GM19463 (cell line): ENCODE results near the gene DENND11.

Source experiments
- ATAC-seq: cut with Tn5 transposase; IDR thresholded peaks from one replicate; pipeline ENCODE4 v1.9.1; 2021; ENCODE audit warnings: mild to moderate bottlenecking, moderate library complexity; ENCODE audit not compliant: unreplicated experiment

Gene DENND11, protein sequence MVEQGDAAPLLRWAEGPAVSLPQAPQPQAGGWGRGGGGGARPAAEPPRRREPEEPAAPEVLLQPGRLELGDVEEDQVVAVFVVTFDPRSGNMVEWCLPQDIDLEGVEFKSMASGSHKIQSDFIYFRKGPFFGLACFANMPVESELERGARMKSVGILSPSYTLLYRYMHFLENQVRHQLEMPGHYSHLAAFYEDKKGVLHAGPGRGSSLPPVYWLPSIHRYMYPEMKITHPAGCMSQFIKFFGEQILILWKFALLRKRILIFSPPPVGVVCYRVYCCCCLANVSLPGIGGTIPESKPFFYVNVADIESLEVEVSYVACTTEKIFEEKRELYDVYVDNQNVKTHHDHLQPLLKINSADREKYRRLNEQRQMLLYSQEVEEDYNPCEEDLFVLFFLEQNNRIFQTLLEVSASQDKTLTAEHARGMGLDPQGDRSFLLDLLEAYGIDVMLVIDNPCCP

DNA sequence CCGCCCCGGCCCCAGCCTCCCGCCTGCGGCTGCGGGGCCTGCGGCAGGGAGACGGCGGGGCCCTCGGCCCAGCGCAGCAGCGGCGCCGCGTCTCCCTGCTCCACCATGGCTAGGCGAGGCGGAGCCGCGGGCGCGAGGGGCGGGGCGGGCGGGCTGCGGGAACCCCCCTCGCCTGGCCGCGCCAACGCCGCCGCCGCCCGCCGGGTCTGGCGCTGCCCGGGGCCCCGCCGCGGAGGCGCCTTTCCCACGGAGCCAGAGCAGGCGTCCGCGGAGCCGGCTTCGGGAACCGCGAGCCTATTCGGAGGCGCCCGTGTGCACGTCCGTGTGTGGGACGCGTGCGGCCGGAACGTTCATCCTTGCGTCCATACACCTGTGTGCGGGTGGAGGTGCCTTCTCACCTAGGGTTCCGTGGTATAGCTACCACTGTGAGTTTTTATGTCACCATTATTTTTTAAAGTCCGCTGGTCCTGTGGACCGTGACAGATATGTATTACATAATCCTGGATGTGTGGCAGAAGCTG is at the start of gene DENND11:
Gene DENND11 (minus strand): TSS at position 120 of the 521 bp plus-strand sequence. CDS start 13 bp downstream, at position 107.
- ATAC-seq, result peak; percentile 77

DNA sequence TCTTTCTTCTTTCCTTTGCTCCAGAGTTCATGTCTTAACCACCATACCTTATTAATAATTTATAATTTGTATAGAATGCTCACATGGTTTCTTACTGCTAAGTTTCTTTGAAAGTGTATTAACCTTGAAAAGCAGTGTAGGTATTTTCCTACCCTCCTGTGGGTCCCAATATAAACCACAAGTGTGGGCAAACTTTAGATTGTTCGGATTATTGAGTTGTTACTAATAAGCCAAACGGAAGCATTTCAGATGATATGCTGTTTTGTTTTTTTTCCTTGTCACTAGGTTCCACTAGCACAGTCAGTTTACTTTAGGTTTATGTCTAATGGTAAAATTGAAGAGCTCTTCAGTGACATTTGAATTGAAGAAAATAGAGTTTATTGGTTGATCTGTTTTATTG is 46.4 kb upstream of the DENND11 start:
- ATAC-seq, result no peak

DNA sequence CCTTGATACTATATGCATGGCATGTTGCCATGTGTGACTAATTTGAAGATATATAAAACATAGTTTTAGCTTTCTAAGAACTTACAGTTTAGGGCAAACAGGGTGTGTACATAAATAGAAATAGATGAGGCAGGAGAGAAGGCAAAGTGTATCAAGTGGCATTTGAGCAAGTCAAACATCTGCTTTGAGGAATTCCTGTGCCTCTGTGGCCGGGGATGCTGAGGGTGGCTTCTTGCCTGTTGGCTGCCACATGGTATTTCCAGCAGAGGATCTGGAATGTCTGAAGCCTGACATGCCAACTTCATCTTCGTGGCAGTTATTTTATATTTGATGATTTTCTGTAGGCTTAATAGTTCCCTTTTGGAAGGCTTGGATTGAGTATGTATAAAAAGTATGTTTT is 42.2 kb upstream of the DENND11 start:
- no peak for ATAC-seq

DNA sequence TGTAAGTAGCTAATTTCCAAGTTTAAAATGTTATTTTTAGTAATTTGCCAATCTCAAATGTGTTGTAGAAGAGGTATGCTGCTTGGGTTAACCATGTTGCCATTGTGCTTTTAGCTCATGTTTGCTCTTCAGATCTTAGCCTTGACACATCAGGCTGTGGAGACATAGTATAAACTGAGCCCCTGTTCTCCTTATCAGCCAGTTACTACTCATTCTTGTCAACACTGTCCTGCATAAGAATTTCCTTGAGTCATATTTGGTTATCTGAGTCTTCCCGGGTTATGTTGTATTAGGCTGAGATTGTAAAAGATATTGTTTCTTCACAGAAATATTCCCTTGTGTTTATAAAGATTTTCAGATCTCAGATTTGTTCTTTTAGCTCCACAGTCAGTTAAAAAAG is 40.3 kb upstream of the DENND11 start:
- no peak for ATAC-seq

DNA sequence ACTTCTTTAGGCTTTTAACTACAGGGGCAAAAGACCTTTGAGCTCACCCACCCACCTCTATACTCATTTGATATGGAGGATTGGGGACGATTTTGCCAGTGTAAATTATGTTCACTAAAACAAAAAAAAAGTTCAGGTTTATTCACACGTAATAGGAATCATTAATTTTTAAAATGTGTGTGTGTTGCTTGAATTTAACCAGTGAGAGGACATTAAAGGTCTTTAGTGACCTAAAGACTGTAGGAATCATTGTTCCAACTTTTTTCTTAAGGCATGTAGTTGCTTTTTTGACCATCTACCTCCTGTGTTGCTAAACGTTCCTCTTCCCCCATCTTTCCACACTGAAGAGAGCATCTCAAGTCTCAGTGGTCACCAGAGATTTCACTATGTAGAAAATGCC is 37.3 kb upstream of the DENND11 start:
- no peak for ATAC-seq

DNA sequence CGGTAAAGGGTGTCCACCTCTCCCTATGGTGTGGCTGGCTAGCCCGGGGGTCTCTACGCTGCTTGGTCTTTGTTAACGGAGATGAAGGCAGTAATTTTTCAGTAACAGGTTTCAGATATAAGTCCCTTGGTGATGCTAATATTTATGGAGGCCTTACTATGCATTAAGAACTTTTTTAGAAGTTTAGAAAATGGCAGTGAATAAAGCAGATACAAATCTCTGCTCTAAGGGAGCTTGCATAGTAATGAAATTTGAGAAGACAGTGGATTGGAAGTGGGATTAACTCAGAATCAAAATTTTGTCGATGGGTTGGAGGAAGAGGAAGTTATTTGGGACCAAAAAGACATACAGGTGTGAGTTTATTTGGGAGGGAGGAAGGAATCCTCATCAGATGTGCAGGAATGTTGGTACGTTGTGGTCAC is 36.6 kb upstream of the DENND11 start:
- no peak for ATAC-seq

DNA sequence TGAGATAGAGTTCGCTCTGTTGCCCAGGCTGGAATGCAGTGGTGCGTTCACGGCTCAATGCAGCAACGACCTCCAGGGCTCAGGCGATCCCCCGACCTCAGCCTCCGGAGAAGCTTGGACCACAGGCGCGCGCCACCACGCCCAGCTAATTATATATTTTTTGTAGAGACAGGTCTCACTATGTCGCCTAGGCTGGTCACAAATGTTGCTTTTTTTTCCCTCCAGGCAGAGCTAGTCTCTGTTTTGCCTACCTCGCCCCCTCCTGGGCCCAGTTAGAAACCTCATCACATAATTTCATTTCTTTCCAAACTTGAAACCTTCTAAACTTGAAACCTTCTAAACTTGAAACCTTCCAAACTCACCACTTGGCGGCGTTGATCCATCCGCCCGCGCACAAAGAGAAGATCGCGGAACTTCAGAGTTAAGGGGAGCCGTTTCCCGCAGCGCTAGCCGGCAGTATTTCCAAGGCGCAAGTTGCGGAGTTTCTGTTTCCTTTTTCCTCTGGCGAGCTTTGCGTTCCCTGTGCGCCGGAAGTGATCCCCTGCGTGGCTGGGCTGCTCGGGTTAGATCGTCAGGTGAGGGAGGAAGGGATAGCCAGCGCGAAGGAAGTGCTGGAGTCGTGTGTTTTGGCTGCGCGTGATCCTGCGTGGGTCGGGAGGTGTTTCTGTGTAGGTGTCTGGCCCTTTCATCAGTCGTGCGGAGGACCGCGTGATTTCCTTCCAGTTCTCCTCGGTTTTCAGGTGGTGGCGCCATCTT is 36.0 kb upstream of the DENND11 start, which contains the start of gene SSBP1:
Gene SSBP1 (plus strand): TSS at position 523 of the 756 bp plus-strand sequence. CDS start 809 bp downstream, outside the sequence.
- ATAC-seq, result peak; percentile 89

DNA sequence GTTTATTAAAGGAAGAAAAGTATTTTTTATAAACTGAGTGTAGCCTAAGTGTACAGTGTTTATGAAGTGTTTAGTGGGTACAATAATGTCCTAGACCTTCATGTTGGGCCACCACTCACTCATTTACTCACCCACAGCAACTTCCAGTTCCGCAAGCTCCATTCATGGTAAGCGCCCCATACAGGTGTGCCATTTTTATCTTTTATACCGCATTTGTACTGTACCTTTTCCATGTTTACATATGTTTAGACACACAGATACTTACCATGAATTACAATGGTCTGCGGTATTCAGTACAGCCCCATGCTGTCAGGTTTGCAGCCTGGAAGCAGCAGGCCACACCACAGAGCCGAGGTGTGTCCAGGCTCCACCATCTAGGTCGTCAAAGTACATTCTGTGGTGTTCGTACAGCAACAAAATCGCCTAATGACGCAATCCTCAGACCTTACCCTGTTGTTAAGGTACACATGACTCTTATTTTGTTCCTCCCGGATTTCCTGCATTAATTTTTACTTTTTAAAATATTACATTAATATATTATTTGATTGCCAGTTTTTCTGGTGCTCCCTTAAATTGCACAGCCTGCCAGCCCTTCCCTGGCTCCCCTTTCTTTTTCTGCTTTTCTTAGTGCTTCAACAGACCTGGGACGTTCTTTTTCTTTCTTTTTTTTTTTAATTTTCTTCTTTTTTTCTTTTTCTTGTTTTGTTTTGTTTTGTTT is 35.3 kb upstream of the DENND11 start:
- no peak for ATAC-seq

DNA sequence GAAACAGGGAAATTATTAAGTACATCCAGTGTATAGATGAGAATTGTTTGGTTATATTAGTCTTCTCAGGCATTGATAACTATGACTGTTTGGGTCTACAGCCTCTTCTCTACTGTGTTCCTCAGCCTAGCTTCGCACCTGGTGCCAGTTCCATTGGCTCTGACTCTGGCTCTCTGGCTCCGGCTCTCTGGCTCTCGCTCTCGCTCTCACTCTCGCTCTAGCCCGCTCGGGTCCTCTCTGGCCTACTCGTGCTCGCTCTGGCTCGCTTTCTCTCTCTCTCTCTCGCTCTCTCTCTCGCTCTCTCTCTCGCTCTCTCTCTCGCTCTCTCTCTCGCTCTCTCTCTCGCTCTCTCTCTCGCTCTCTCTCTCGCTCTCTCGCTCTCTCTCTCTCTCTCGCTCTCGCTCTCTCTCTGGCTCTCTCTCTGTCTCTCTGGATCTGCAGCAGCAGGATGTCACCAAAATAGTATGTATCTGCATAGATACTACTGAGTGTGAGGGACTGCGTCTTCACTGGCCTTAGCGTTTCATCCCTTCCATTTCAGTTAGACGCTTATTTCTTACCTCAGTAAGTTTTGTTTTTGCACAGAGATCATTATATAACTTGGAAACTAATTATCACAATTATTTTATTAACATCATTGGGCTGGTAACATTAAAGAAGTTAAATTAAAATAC is 29.6 kb upstream of the DENND11 start:
- ATAC-seq, result no peak

DNA sequence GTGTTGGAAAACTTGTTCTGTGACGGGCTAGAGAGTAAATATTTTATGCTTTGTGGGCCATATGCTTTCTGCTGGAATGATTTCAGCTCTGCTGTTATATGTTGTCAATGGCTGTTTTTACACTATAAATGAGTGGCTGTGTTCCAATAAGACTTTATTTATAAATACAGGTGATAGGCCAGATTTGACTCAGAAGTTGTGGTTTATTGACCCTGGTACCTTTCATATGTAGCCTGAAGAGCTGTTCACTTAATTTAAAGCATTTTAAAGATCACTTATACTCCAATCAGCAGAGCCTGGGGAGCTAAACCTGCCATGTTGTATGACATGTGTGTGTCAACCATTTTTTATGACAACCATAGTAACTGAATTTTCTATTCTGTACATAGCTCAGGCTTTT is 27.1 kb upstream of the DENND11 start:
- ATAC-seq, result no peak

DNA sequence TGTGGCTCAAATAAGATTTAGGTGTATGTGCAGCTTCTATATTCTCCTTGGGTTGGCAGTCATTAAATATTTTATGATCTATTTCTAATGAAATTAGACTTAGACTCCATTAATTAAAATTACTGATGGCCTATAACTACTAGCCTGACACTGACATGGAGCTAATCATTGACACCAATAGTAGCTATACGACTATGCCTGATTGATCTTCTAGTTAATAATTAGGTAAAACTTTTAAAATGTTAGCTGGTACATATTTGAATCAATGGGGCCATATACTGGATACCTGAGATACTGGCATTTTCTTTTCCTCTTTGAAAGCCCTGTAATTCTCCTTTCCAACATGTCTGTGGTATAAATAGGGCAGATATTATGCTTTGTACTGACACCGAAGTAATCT is 20.6 kb upstream of the DENND11 start:
- ATAC-seq, result no peak

DNA sequence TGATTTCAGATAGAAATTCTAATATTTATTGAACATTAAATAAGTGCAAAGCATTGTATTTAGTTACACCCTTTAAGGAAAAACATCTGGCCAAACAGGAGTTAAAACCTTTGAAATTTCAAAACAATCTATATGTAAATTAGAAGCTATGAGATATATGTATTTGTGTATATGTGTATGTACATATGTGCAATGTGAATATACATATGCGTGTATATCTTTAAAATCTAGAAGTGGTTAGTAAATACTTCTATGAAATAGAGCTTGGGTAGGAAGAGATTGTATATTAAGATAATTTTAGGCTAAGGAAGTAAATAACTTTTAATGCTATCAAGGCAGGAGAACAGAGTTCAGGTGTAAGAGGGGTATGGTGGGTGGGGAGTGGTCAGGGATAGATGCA is 15.5 kb upstream of the DENND11 start:
- no peak for ATAC-seq

DNA sequence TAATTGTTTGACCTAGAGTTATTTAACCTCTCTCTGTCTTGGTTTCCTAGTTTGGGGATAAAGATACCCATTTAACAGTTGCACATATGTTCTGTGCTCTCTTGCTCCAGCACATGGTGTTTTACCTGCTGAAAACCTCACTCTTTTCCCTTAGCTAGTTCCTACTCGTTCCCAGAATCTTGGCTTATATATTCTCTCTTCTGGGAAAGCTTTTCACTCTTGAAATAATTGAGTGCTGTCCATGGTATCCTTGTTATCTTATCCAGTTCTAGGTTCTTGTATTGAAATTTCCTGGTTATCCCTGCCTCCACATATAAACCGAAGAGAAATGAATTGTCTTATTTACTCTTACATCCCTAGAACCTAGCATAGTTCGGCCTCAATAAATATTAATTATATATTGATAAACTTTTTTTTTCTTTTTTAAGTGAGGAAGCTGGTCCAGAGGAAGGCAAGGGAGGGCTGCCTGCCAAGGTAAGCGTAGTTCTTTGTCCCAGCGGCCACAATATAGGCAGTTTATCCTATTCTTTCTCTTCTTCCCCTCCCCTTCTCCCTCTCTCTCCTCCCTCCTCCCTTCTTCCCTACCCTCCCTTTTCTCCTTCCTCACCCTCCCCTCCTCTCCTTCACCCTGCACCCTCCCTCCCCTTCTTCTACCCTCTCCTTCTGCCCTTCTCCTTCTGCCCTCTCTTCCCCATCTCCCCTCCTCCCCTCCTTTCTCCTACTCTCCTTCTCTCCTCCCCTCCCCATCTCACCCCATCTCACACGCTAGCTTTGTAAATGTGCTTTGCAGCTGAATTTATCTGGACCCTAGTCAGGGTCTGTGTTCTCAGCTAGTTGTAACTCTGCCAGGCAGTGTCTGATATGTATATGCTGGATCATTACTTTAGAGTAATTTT is 14.1 kb upstream of the DENND11 start:
- no peak for ATAC-seq

DNA sequence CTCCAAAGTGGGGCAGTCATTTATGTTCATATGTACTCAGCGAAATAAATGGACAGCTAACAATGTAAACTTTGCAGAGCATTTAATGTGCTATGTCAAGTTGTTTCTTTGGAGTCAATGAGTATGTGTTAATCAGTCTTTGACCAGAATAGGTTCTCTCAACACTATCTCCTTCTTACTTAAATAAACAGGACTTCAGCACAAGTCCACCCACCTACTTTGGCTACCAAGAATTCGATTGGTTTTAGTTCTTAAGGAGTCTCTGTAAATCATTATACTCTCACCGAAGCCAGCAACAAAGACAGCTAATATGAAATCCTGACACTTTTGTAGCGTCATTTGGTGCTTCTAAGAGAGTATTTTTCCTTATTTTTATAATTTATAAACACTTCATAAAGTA is 13.1 kb upstream of the DENND11 start:
- no peak for ATAC-seq

DNA sequence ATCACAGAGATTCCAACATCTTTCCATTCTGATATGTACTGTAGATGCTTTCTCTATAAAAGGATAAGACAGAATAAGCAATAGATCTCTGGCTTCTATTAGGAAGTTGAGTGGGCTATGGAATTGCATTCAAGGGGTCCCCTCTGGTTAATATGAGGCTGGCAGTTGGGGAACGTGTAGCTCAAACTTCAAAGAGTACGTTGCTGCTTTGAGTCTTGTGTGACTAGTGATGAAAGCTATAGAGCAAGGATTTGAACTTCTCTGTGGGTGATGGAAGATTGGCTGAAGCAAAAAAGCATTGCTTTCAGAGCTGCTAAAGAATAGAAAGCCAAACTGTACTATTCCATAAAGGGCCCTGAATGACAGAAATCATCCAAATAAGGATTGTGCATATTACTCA is 12.6 kb upstream of the DENND11 start:
- ATAC-seq, result no peak

DNA sequence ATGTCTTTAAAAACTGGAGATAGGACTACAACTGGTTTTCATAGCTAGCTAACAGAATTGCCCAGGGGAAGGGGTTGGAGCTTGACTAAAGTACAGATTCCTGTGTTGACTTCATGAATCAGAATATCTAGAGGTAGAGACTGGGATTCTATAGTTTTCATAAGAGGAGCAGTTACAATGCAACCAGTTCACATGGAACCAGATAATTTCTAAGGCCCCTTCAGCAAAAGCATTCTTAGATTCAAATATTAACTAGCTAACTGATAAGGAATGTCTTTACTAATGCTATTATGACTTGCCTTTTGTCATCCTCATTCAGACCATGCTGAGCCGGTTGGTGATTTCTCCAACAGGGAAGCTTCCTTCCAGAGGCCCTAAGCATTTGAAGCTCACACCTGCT is 11.9 kb upstream of the DENND11 start:
- ATAC-seq, result no peak

DNA sequence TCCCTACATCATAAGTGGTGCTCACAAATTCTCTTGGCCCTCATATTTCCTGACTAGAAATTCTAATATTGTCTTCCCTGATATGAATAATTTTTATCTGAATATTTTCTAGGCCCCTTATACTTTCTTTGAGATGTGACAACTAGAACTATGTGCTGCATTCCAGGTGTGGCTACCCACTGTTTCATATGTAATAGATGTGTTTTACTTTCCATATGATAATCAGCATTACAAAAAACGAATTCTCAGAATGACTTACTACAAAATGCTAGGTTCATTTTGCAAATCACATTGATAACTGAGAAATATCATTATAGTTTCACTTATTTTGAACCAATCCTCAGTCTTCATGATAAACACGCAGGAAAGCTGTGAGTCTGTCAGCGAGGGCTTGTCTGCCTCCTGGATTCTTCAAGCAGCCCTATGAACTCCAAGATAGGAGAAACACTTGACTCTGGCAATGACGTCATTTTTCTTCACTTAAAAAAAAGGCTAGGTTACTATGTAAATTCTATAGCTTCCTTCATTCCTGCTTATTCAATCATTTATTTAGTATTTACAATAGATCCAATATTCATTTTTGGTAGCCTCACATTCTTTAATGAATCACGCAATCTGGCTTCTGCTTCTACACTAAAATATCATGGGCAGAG is 10.8 kb upstream of the DENND11 start:
- ATAC-seq, result no peak

DNA sequence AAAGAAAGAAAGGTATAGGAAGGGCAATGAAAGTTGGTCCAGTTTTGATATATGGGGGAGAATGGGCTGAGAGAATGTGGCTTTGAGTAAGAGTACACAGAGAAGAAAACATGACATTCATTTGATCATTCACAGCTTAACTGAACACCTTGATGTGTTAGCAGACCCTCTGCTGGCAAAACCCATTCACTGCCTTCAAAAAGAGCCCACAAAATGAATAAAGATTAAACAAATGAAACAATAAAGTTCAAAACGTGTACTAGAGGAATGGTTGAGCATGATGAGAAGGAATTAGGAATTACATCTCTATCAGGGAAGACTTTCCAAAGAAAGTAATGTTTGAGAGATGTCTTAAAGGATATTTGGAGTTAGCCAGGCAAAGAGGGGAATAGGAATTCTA is 8.3 kb upstream of the DENND11 start:
- ATAC-seq, result no peak

DNA sequence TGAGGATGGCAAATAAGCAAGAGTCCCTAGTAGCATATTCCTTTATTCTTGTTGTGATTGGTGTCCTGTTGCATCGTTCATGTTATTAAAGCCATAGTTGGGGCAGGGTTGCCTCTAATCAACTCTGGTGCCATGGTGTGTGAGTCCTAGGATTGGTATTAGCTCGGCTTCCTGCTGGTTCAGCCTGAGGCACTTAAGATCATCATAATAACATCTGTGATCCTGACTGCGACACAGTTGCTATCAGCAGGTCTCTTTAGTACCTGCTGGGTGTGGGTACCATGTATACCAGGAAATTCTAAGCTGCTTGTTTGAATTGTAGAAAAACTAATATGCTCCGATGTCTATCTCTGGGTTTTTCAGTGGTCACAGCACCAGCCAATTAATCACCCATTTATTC is 7.8 kb upstream of the DENND11 start:
- no peak for ATAC-seq
